Fibroblast of lung (primary cell): ENCODE data around the gene UGT1A5. TPM values are rescaled to one million over a fixed set of nuclear protein-coding genes. Genes with fewer than 3 reads are reported as not detected.

Source experiments
- DNase-seq, 2 donors: peaks; one replicate each; pipeline versions ENCODE4 v3.0.0 to v3.0.0-alpha.2; 2010; ENCODE audit warnings: low read depth in 2 of 2
- H2AFZ ChIP-seq: 2 replicates; pipeline ENCODE4 v1.5.1; 2012; ENCODE audit warnings: low read length, control low read depth, inconsistent platforms
- H3K27ac ChIP-seq: 2 replicates; pipeline ENCODE4 v1.5.1; 2011; ENCODE audit warnings: low read length, control low read depth; ENCODE audit not compliant: insufficient read depth
- H3K27me3 ChIP-seq: 2 replicates; pipeline ENCODE4 v1.5.1; 2011; ENCODE audit warnings: mild to moderate bottlenecking, low read length; ENCODE audit not compliant: control insufficient read depth, insufficient read depth
- H3K36me3 ChIP-seq: 2 replicates; pipeline ENCODE4 v1.5.1; 2011; ENCODE audit warnings: low read length; ENCODE audit not compliant: control insufficient read depth, insufficient read depth
- H3K4me1 ChIP-seq: 2 replicates; pipeline ENCODE4 v1.5.1; 2011; ENCODE audit warnings: low read length; ENCODE audit not compliant: control insufficient read depth, insufficient read depth; ENCODE audit errors: extremely low read depth
- H3K4me2 ChIP-seq: 2 replicates; pipeline ENCODE4 v1.5.1; 2011; ENCODE audit warnings: low read length, control low read depth; ENCODE audit not compliant: insufficient read depth; ENCODE audit errors: extremely low read depth
- H3K4me3 ChIP-seq, 4 experiments: fragments of 200-600 bp in 1 of 4; sonication (generic) in 1 of 4; replicated peaks in 1 of 4; 2 replicates each; pipeline ENCODE4 v1.5.1; 2011 to 2016; ENCODE audit warnings: low read length in 4 of 4, low read depth in 3 of 4, mild to moderate bottlenecking in 3 of 4, control low read depth in 2 of 4, inconsistent platforms in 1 of 4, mixed read lengths in 1 of 4; ENCODE audit not compliant: insufficient read depth in 1 of 4; ENCODE audit errors: control extremely low read depth in 1 of 4
- H3K79me2 ChIP-seq: 2 replicates; pipeline ENCODE4 v1.5.1; 2012; ENCODE audit warnings: mild to moderate bottlenecking, low read length, inconsistent platforms; ENCODE audit not compliant: control insufficient read depth, insufficient read depth
- H3K9ac ChIP-seq: 2 replicates; pipeline ENCODE4 v1.5.1; 2011; ENCODE audit warnings: mild to moderate bottlenecking, low read length, control low read depth; ENCODE audit not compliant: insufficient read depth
- H3K9me3 ChIP-seq: 2 replicates; pipeline ENCODE4 v1.5.1; 2012; ENCODE audit warnings: low read depth, low read length; ENCODE audit not compliant: control insufficient read depth, insufficient read depth
- H4K20me1 ChIP-seq: 2 replicates; pipeline ENCODE4 v1.5.1; 2011; ENCODE audit warnings: low read length; ENCODE audit not compliant: control insufficient read depth, insufficient read depth; ENCODE audit errors: extremely low read depth
- CTCF ChIP-seq, 2 donors: IDR thresholded peaks in 1 of 2; conservative IDR thresholded peaks in 1 of 2; 1 replicate in 1 of 2; 2 replicates in 1 of 2; pipeline ENCODE4 v1.5.1; 2011 to 2012; ENCODE audit warnings: low read length in 2 of 2, control low read depth in 1 of 2, inconsistent platforms in 1 of 2, low read depth in 1 of 2, mild to moderate bottlenecking in 1 of 2
- EZH2 ChIP-seq: IDR thresholded peaks from 2 replicates; pipeline ENCODE4 v1.5.1; 2012; ENCODE audit warnings: low read length, control low read depth, mild to moderate bottlenecking; ENCODE audit errors: missing control alignments
- polyA plus RNA-seq, 2 donors: library from polyadenylated mRNA; depleted of rRNA in 1 of 2; stranded (reverse) in 1 of 2; unstranded in 1 of 2; fragments of >200 nt; gene quantifications; 2 replicates each; pipeline ENCODE4 v1.2.1, GENCODE V29; 2011 to 2012; ENCODE audit warnings: missing spikeins in 1 of 2
- total RNA-seq: library from RNA; depleted of rRNA; stranded (reverse); fragments of >200 nt; gene quantifications from 2 replicates; pipeline ENCODE4 v1.2.1, GENCODE V29; 2014

Gene UGT1A5
- total and polyA plus RNA-seq, 2 donors (not counting 1 experiment from before 2014, with no cell fraction given): not detected

- no peak for DNase-seq
- Histone ChIP-seq H3K4me1 (no peaks in the 10 kb centered on the region), H3K36me3 (no peaks in the 10 kb centered on the region), H2AFZ (no peak overlapping the region), H3K27ac (no peak overlapping the region), H3K4me3 (no peak overlapping the region), H3K27me3 (no peaks in the 10 kb centered on the region), H3K9me3 (no peaks in the 10 kb centered on the region), H3K79me2 (no peaks in the 10 kb centered on the region), H3K9ac (no peak overlapping the region), H4K20me1 (no peaks in the 10 kb centered on the region), H3K4me2 (no peak overlapping the region)
- TF ChIP-seq CTCF (conservative IDR thresholded peaks at IDR 0.05 in 1 of 2, IDR thresholded peaks at IDR 0.05 in 1 of 2; ENCODE audit: low read depth in 1 of 2, low read length in 2 of 2) (no peak), EZH2 (no peak)
Measured at GRCh38 chr2:233702238-233702637, 10.5 kb upstream of the UGT1A5 start.

- Histone ChIP-seq H2AFZ (no peak overlapping the region), H3K9me3 (no peaks in the 10 kb centered on the region), H3K27me3 (no peaks in the 10 kb centered on the region), H3K79me2 (no peaks in the 10 kb centered on the region), H3K27ac (no peak overlapping the region), H3K36me3 (no peaks in the 10 kb centered on the region), H3K4me1 (no peaks in the 10 kb centered on the region), H3K9ac (no peak overlapping the region), H4K20me1 (no peaks in the 10 kb centered on the region), H3K4me3 (no peak overlapping the region), H3K4me2 (no peak overlapping the region)
- TF ChIP-seq CTCF (conservative IDR thresholded peaks at IDR 0.05 in 1 of 2, IDR thresholded peaks at IDR 0.05 in 1 of 2; ENCODE audit: low read depth in 1 of 2, low read length in 2 of 2) (no peak), EZH2 (no peak)
- DNase-seq: peak in 1 of 2 donors; percentile 56
Measured at GRCh38 chr2:233705911-233706506, 6.7 kb upstream of the UGT1A5 start.

DNA sequence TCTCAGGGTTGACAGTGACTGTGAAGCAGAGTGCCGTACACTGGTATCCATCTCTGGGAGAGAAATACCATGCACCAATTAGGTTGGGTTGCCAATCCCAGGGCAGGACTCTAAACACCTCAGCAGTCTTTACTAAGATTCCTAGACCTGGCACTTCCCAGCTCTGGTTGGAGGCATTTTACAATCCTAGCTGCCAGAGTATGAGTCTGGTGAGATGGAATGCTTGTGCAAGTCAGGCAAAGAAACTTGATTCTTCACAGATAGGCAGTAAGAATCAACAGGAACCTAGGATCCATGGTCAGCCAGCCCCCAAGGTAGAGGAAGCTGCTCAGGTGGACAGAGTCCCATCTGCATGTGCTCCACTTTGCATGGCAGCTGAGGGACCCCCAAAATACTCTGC lies 6.0 kb upstream of the UGT1A5 start:
- H3K9me3 ChIP-seq: no peaks in the 10 kb centered on the region
- no peak for TF ChIP-seq CTCF (conservative IDR thresholded peaks at IDR 0.05 in 1 of 2, IDR thresholded peaks at IDR 0.05 in 1 of 2; ENCODE audit: low read depth in 1 of 2, low read length in 2 of 2)
- TF ChIP-seq EZH2: no peak
- no peaks in the 10 kb centered on the region for H3K36me3 ChIP-seq
- no peaks in the 10 kb centered on the region for H3K79me2 ChIP-seq
- peak in 1 of 2 donors; percentile 78 for DNase-seq
- H4K20me1 ChIP-seq: no peaks in the 10 kb centered on the region
- H3K4me2 ChIP-seq: no peak overlapping the region
- H3K4me1 ChIP-seq: no peaks in the 10 kb centered on the region
- no peak overlapping the region for H3K27ac ChIP-seq
- H2AFZ ChIP-seq: no peak overlapping the region
- no peak overlapping the region for H3K9ac ChIP-seq
- H3K27me3 ChIP-seq: no peaks in the 10 kb centered on the region
- H3K4me3 ChIP-seq: no peak overlapping the region
